ENCODE measurements around the gene RPS6KB2. TPM values are rescaled to one million over a fixed set of nuclear protein-coding genes. Genes with fewer than 3 reads are reported as not detected.

Gene RPS6KB2
- total and polyA plus RNA-seq, 2 donors (not counting 3 experiments of a cell fraction or from before 2014, with no cell fraction given): 53.8 to 60.0 TPM

GRCh38 chr11:67398661-67399563 lies 29.4 kb upstream of the RPS6KB2 start:
- Histone ChIP-seq H3K4me3 (replicated peaks in 1 of 3; ENCODE audit: insufficient read depth in 1 of 3, low read depth in 1 of 3, low read length in 3 of 3) (no peak overlapping the region), H3K4me1 (ENCODE audit: control insufficient read depth, extremely low read depth, insufficient read depth, low read length) (peaks cover 19% of the 10 kb centered on the region), H3K9ac (replicated peaks; ENCODE audit: extremely low read depth, insufficient read depth, low read length) (no peak overlapping the region), H2AFZ (ENCODE audit: low read depth, low read length) (no peak overlapping the region), H3K79me2 (ENCODE audit: control insufficient read depth, insufficient read depth, low read length) (peaks cover 19% of the 10 kb centered on the region), H3K27me3 (ENCODE audit: control insufficient read depth in 2 of 2, insufficient read depth in 2 of 2, low read length in 2 of 2) (no peaks in the 10 kb centered on the region), H4K20me1 (replicated peaks; ENCODE audit: control insufficient read depth, extremely low read depth, insufficient read depth, low read length) (no peaks in the 10 kb centered on the region), H3K9me3 (replicated peaks; ENCODE audit: control insufficient read depth, insufficient read depth, low read length) (no peaks in the 10 kb centered on the region), H3K4me2 (ENCODE audit: insufficient read depth, low read length) (no peak overlapping the region), H3K36me3 (ENCODE audit: control insufficient read depth in 2 of 2, extremely low read depth in 1 of 2, insufficient read depth in 2 of 2, low read length in 2 of 2) (peaks cover 6 to 25% of the 10 kb centered on the region in 2 experiments), H3K27ac (ENCODE audit: insufficient read depth, low read depth, low read length) (no peak overlapping the region), H3K9me1 (replicated peaks; ENCODE audit: control insufficient read depth, extremely low read depth, insufficient read depth, low read length) (no peaks in the 10 kb centered on the region)
- DNase-seq (ENCODE audit: low read depth, low spot score): no peak
- no peak for FAIRE-seq
- ChIA-PET POLR2A (no interaction called here), CTCF (interaction anchor here (1.4 to 4.2 kb wide), 2 partner anchors 10 to 18 kb away, joined by 6 to 30 read pairs; no protein-coding TSS in a partner anchor)
- BruUV-seq (replicated peaks): no TSS peak
- dilution Hi-C loops (cut with MboI; ENCODE audit: extremely low pct_ligation_motif_present, low sequenced_read_pairs) (no loop called here), intact Hi-C loops (cut with micrococcal nuclease) (no loop called here)
- TF ChIP-seq POLR2AphosphoS5 (IDR thresholded peaks at IDR 0.05; ENCODE audit: insufficient read depth, low read depth, low read length) (peak; percentile 22), GATA2 (IDR thresholded peaks at IDR 0.05; ENCODE audit: insufficient read depth, insufficient read length, low read depth, low read length) (no peak), POLR2A (IDR thresholded peaks at IDR 0.05; ENCODE audit: low read depth, low read length) (peak; percentile 31), MYC (IDR thresholded peaks at IDR 0.05; ENCODE audit: low read depth, low read length) (no peak), MAX (IDR thresholded peaks at IDR 0.05; ENCODE audit: insufficient read depth, insufficient read length) (no peak)

Measured in endothelial cell of umbilical vein (primary cell).